Cerebellar cortex (tissue), 1 donor: Measurements from ENCODE around the gene RAD54L.
"Not testable (repeated sequence)": the region's sequence is repeated elsewhere in the genome, so short reads cannot be mapped to it uniquely, and the experiment has no call there.

Experiments used
- DNase-seq: peaks from one replicate; pipeline ENCODE4 v3.0.0-alpha.2; 2015; ENCODE audit warnings: low spot score

The RAD54L gene

GRCh38 chr1:46247436-46248121 lies at the start of gene RAD54L:
Gene RAD54L, plus strand, starts transcription at chr1:46247763. Its CDS starts 643 bp downstream, at chr1:46248406.
- peak; percentile 99 for DNase-seq

DNA sequence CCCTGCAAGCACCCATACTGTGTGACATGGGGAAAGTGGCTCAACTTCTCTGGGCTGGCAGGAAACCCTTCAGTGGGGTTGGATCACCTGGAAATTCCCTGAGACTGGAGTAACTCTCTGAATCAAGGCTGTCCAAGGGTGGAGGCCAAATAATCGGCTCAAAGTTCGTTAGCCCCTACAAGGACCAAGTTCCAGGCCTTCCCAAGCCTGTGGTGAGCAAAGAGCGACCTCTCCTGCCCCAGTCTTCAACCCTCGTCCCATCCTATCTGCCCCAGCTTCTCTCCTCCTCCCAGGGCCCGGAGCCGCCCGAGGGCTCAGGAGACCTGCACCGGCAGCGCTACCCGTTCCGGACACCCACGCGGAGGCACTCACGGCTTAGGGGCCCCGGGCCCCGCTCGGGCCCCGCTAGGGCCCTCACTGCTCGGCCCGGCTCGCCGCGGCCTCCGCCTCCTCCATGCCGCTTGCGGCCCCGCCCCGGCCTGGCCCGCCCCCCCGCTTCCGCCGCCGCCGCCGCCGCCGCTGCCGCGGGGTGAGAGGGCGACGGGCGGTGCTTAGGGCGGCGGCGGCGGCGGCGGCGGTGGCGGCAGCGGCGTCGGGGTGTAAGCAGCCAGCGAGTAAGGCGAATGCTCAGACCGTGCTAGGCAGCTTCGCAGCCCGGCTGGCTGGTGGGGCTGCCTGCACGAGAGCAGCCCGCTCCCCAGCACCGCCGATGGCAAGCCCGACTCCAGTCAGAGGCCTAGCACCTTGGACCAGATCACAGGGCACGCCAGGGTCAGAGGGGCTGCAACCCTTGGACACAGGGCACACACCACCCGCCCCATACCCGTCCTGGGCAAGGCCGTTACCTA lies 49.4 kb upstream of the RAD54L start, which contains the start of gene POMGNT1:
Gene POMGNT1, minus strand, starts transcription at position 471 of the 848 bp plus-strand sequence. CDS start 613 bp downstream, outside the sequence.
- DNase-seq = peak; percentile 63

DNA sequence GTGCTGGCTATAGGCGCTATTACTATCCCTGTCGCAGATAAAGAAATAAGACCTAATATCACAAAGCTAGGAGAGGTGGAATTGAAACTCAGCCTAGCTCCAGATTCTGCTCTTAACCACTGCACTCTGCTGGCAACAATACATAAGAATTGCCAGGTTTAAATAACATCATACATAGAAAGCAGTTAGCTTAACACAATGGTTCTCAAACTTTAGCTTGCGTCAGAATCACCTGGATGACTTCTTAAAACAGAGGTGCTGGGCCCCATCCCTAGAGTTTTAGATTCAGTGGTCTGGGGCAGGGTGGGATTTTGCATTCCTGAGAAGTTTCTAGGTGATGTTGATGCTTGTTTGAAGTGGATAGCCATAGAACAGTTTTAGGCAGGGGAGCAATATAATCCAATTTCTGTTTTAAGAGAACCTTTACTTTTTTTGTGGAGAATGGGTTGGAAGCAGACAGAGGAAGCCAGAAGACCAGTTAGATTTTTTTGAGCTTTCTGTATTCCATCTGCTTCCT lies 48.3 kb upstream of the RAD54L start:
- no peak for DNase-seq

GRCh38 chr1:46203738-46204405 lies 43.7 kb upstream of the RAD54L start:
- peak; percentile 56 for DNase-seq

DNA sequence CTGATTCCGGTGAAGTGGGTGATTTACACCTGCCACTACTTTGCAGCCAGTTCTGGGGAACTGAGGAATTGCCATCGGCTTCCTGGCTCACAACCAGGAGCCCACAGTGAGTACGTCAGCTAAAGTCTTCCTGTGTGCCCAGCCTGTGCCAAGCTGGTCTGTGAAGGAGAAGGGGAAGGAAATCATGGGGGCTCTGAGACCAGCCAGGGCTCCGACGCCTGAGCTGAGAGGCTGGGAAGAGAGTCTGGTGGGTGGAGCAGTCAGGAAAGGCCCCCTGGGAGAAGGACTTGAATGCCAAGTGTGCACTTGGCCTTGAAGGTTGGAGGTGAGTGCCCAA lies 43.2 kb upstream of the RAD54L start:
- DNase-seq = peak; percentile 63

DNA sequence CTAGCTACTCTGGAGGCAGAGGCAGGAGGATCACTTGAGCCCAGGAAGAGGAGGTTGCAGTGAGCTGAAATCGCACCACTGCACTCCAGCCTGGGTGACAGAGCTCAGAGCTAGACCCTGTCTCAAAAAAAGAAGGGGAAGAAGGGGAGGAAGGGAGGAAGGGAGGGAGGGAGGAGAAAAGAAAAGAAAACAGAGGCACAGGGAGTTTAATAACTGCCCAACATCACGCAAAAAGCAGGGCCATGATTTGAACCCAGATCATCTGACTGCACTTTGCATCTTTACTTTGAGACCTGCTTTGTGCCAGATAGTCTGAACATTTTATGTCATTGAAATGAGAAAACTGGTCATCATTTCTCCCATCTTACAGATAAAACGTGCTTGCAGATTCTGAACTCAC lies 42.4 kb upstream of the RAD54L start:
- no peak for DNase-seq

GRCh38 chr1:46205791-46206190 lies 41.8 kb upstream of the RAD54L start:
- DNase-seq = no peak

DNA sequence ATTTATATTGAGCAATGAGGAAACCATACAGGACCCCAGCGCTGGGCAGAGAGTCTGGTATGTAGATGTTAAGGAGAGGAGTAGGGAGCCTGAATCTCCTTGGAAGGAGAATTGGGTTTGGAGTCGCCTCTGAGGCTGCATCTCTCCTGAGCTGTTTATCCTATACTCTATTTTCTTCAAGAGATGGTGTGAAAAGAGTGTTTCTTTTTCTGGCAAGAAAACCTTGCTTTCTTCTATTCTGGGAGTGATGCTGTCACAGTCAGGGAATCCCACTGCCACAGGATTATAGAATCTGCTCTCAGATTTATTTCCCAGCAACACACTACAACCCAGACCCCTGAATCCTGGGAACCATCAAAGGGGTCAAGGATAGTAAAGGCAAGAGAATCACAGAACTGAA lies 41.2 kb upstream of the RAD54L start:
- no peak for DNase-seq

- peak; percentile 65 for DNase-seq
These were observed 37.0 kb upstream of the RAD54L start for GRCh38 chr1:46210561-46210960.

DNA sequence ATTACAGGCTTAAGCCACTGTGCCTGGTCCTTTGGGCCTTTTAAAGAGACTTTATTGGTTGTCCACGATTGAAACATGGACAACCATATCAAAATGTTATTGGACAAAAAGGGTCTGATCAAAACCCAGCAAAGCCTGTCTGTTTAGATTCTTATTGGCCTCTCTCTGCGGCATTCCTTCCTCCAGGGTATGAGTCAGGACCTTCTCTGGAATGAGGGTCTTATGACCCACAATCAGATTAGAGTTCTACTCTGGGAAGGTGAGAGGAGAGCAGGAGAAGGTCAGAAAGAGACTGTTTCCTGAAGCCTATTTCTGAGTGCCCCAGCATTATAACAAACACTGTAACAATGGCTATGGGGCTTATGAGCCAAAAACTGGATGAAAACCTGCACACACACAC lies 36.5 kb upstream of the RAD54L start:
- no peak for DNase-seq

DNA sequence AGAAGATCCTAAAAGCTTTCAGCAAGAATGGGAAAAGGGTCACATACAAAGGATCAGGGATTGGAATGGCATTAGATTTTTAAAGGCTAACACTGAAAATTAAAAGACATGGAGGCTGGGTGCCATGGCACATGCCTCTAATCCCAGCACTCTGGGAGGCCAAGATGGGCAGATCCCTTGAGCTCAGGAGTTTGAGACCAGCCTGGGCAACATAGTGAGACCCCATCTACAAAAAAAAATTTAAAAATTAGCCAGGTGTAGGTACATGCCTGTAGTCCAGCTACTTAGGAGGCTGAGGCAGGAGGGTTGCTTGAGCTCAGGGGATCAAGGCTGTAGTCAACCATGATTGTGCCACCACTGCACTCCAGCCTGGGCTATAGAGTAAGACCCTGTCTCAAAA lies 32.1 kb upstream of the RAD54L start:
- no peak for DNase-seq

GRCh38 chr1:46218443-46218842 lies 29.1 kb upstream of the RAD54L start:
- no peak for DNase-seq

DNA sequence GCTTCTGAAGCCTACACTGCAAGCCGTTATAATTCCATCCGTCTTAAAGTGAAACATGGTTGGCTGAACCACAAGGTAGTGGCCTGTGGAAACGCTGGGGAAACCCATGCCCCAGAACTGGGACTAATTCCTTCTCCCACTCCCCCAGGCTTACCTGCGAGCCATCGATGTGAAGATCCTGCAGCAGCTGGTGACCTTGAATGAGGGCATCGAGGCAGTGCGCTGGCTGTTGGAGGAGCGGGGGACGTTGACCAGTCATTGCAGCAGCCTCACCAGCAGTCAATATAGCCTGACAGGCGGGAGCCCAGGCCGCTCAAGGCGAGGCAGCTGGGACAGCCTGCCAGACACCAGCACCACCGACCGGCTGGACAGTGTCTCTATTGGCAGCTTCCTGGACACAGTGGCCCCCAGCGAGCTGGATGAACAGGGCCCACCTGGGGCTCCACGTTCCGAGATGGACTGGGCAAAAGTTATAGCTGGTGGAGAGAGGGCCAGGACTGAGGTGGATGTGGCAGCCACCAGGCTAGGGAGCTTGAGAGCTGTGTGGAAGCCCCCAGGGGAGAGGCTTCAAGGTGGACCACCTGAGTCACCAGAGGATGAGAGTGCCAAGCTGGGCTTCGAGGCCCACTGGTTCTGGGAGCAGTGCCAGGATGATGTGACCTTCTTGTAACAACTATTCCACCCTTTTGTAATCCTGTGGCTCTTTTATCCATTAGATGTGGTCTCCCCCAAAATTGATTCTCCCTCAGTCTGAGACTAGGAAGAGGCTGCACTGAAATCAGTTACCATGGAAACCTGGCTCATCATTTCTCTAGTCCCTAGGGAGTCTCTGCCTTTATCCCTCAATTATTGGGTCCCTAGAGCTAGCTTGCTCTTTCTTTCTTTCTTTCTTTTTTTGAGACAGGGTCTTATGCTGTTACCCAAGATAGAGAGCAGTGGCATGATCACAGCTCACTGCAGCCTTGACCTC lies 27.7 kb upstream of the RAD54L start:
- no peak for DNase-seq

DNA sequence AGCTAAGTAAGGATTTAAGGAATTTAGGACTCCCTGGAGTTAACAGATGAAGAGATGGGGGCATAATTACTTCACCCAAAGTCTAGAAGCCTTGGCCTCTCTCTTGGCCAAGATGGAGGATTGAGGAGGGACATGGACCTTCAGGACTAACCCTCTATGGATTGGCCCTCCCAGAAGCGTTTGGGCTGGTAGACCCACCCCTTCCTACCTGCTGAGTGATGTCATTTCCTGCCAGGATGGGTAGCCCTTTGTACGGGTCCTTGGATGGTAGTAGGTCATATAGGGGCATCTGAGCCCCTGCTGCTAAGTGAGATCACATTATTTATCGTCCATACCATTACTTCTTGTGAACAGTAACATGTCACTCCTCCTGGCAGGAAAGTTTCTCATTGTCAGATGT lies 26.8 kb upstream of the RAD54L start:
- DNase-seq = no peak

DNA sequence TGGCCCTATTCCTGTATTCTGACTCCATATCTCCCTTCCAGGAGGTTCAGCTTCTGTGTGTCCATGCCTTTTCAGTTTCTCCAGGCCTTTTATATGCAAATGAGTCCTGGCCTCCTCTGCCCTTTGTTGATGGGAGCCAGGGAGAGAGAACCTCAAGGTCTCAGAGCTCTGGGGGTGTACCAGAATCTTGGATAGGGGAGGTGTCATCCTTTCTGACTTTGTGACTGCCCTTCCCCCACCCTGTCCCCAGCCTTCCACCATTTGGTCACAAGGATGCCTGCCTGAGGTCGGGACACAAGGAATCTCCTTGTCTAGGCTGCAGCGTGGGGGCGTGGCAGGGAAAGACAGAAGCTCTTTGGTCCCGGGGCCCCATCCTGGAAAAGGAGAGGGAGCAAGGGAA lies 25.8 kb upstream of the RAD54L start:
- no peak for DNase-seq

DNA sequence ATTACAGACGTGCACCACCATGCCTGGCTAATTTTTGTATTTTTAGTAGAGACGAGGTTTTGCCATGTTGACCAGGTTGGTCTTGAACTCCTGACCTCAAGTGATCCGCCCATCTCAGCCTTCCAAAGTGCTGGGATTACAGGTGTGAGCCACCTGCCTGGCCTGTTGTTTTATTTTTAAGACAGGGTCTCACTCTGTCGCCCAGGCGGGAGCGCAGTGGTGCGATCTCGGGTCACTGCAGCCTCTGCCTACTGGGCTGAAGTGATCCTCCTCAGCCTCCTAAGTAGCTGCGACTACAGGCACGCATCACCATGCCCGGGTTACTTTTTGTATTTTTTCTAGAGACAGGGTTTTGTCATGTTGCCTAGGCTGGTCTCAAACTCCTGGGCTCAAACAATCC lies 24.5 kb upstream of the RAD54L start:
- DNase-seq = not testable (repeated sequence)

DNA sequence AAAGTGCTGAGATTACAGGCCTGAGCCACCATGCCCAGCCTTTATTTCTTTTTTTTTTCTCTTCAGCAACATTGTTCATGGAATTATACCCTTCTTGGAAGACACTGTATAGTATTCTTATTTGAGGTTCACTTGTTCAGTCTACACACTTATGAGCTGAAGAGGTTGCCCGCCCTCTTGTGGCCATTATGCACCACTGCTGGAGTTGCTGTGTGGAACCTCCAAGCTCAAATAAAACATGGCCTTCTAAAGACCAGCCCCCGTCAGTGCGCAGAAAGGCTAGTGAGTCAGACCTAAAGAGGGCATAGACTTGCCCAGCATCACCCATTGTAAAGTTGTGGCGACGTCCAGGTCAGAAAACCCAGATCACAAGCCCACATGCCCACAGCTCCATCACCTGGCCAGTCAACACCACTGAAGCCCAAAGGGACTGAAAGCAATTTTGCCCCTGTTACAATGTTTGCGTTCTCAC lies 24.1 kb upstream of the RAD54L start:
- DNase-seq = peak; percentile 93

DNA sequence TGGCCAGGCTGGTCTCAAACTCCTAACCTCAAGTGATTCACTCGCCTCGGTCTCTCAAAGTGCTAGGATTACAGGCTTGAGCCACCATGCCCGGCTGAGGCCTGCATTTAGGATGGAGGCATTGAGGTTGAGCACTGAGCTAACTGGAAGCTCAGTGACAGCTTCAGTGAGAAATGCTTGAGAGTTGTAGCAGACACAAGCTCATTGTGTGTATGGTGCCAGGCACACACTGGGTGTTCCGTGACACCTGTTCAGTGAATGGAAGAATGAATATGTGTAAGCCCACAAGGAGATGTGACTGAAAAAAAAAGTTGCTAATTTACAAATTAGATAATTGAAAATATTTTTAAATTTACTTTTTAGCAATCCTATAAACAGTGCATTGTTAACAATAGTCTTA lies 22.6 kb upstream of the RAD54L start:
- no peak for DNase-seq

DNA sequence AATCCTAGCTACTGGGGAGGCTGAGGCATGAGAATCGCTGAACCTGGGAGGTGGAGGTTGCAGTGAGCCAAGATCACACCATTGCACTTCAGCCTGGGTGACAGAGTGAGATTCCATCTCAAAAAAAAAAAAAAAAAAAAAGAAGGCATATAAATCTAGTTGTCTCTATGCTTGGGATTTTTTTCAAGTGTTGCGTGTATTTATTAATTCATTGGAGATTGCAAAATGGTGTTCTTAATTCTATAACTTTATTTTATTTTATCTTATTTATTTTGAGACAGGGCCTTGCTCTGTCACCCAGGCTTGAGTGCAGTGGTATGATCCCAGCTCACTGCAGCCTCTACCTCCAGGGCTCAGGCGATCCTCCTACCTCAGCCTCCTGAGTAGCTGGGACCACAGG lies 16.3 kb upstream of the RAD54L start:
- DNase-seq = not testable (repeated sequence)

- DNase-seq = no peak
These were observed 10.7 kb upstream of the RAD54L start for GRCh38 chr1:46236882-46237281.

- not testable (repeated sequence) for DNase-seq
These were observed 8.7 kb upstream of the RAD54L start for GRCh38 chr1:46238865-46239264.
